LNCaP clone FGC (cell line): ENCODE data around the gene HCFC1.
A peak's percentile ranks its signal among the peaks of the same experiment; 100 is the strongest.
"Not testable (repeated sequence)": the region's sequence is repeated elsewhere in the genome, so short reads cannot be mapped to it uniquely, and the experiment has no call there.

Experiments used
- DNase-seq: peaks from one replicate; pipeline ENCODE4 v3.0.0-alpha.2; 2011; ENCODE audit warnings: low read depth
- H3K4me3 ChIP-seq: 2 replicates; pipeline ENCODE4 v1.5.1; 2011; ENCODE audit warnings: mild to moderate bottlenecking, low read depth, low read length, control low read depth
- CTCF ChIP-seq: IDR thresholded peaks from 2 replicates; pipeline ENCODE4 v1.5.1; 2012; ENCODE audit warnings: mild to moderate bottlenecking; ENCODE audit not compliant: control insufficient read depth, insufficient read depth; ENCODE audit errors: extremely low read depth

The HCFC1 gene

GRCh38 chrX:154004315-154004714 lies 32.7 kb upstream of the HCFC1 start:
- no peak for TF ChIP-seq CTCF
- H3K4me3 ChIP-seq = no peak overlapping the region
- DNase-seq = no peak

- H3K4me3 ChIP-seq = no peak overlapping the region
- DNase-seq = no peak
- TF ChIP-seq CTCF = no peak
These were observed 30.6 kb upstream of the HCFC1 start for GRCh38 chrX:154002215-154002719.

DNA sequence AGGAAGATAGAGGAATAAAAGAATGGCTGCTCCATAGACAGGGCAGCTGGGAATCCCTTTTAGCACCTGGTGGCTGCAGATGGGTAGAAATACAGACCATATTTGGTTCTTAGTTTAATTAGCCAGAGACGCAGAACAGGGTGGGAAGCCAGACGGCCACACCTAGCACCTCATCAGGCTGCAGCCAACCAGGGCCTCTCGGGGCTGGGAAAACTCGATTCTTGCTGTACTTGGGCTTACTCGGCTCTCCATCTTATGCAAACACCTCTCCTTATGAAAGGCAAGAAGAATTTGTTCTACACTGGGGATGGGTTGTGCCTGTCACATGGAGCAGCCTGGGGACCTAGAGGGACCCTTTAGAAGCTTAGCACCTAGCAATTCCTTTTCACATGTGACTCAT lies 28.4 kb upstream of the HCFC1 start:
- DNase-seq = peak; percentile 32
- no peak for TF ChIP-seq CTCF
- no peak overlapping the region for H3K4me3 ChIP-seq

- DNase-seq = no peak
- H3K4me3 ChIP-seq = no peak overlapping the region
- TF ChIP-seq CTCF = no peak
These were observed 27.9 kb upstream of the HCFC1 start for GRCh38 chrX:153999359-154000037.

- no peak for TF ChIP-seq CTCF
- DNase-seq = no peak
- H3K4me3 ChIP-seq = no peak overlapping the region
These were observed 23.9 kb upstream of the HCFC1 start for GRCh38 chrX:153995504-153995903.

DNA sequence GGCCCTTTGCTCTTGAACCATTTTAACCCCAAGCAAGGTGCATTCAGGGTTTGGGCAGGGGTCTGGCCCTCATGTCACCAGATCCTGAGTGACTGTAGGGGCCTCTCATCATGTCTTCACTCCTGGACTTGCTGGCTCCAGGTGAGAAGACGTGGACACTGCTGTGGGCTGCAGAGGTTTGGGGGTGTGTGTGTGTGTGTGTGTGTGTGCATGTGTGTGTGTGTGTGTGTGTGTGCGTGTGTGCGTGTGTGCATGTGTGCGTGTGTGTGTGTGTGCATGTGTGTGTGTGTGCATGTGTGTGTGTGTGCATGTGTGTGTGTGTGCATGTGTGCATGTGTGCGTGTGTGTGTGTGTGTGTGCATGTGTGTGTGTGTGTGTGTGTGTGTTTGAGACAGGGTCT lies 22.8 kb upstream of the HCFC1 start:
- not testable (repeated sequence) for DNase-seq, H3K4me3 ChIP-seq

DNA sequence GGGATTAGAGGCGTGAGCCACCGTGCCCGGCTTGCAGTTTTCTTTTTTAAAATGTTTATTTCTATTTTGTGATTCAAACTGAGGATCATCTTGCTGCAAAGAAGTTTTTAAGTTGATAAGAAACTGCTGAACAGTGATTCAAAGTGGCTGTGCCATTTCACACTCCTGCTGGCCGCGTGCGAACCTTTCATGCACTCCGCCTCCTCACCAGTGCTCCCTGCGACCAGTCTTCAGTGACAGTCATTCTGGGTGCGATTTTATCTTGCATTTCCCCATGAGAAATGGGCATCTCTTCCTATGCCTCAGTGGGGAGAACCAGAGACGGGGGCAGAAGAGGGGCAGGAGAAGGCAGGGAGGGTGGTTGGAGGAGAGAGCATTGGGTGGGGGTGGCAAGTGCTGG lies 22.4 kb upstream of the HCFC1 start:
- TF ChIP-seq CTCF = no peak
- no peak overlapping the region for H3K4me3 ChIP-seq
- no peak for DNase-seq

DNA sequence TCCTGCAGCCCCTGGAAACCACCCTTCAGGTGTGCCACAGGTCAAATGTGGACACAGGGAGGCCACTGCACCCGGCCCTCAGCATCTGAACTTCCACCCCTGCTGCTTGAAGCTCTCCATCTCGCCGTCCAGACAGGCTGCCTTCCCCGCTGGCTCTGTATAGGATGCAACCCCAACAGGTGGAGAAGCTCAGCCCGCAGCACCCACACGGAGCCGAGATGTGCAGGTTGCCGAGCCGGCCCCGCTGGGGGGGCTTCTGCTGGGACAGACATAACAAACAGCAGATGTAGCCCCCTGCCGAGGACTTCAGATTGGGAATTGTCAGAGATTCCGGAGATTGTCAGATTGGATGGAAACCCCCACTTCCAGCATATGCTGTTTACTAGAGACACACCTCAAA lies 21.5 kb upstream of the HCFC1 start:
- TF ChIP-seq CTCF = no peak
- no peak for DNase-seq
- H3K4me3 ChIP-seq = no peak overlapping the region
